Stimulated activated naive CD4-positive, alpha-beta T cell (primary cell): Measurements from ENCODE around the gene COLEC11.
"Not testable (repeated sequence)": the region's sequence is repeated elsewhere in the genome, so short reads cannot be mapped to it uniquely, and the experiment has no call there.

Experiments used
- DNase-seq, 6 experiments: peaks; one replicate each; lab custom pipeline; 2025; lab: John Stamatoyannopoulos, UW

COLEC11 gene

GRCh38 chr2:3606028-3606369 is 11.1 kb downstream of the COLEC11 start:
- DNase-seq = no peak

GRCh38 chr2:3606370-3607201 is 11.7 kb downstream of the COLEC11 start:
- DNase-seq = no peak

- no peak for DNase-seq
Observed at GRCh38 chr2:3608373-3609278, 13.7 kb downstream of the COLEC11 start.

- peak in 4 of 6 experiments; percentile 5 to 49 (median 24) for DNase-seq
Observed at GRCh38 chr2:3609279-3609673, 14.4 kb downstream of the COLEC11 start.

GRCh38 chr2:3610415-3610814 is 15.5 kb downstream of the COLEC11 start:
- no peak for DNase-seq

- no peak for DNase-seq
Observed at GRCh38 chr2:3610881-3611505, 16.1 kb downstream of the COLEC11 start.

- DNase-seq = no peak
Observed at GRCh38 chr2:3611589-3611988, 16.7 kb downstream of the COLEC11 start.

GRCh38 chr2:3612639-3613523 is 18.0 kb downstream of the COLEC11 start:
- no peak for DNase-seq

- no peak for DNase-seq
Observed at GRCh38 chr2:3613524-3613905, 18.6 kb downstream of the COLEC11 start.

GRCh38 chr2:3614743-3615142 is 19.8 kb downstream of the COLEC11 start:
- not testable (repeated sequence) for DNase-seq

GRCh38 chr2:3615541-3616200 is 20.8 kb downstream of the COLEC11 start:
- DNase-seq = not testable (repeated sequence)

- DNase-seq = not testable (repeated sequence)
Observed at GRCh38 chr2:3616435-3617197, 21.7 kb downstream of the COLEC11 start.

GRCh38 chr2:3617198-3617890 is 22.4 kb downstream of the COLEC11 start:
- no peak for DNase-seq

- no peak for DNase-seq
Observed at GRCh38 chr2:3618367-3618766, 23.5 kb downstream of the COLEC11 start.

GRCh38 chr2:3619033-3619432 is 24.1 kb downstream of the COLEC11 start:
- no peak for DNase-seq

GRCh38 chr2:3619661-3620060 is 24.7 kb downstream of the COLEC11 start:
- DNase-seq = not testable (repeated sequence)

GRCh38 chr2:3620834-3621233 is 25.9 kb downstream of the COLEC11 start:
- DNase-seq = no peak

- no peak for DNase-seq
Observed at GRCh38 chr2:3622967-3623366, 28.1 kb downstream of the COLEC11 start.

GRCh38 chr2:3624059-3624794 is 29.3 kb downstream of the COLEC11 start:
- DNase-seq = no peak
